IPS-NIHi11 (cell line): ENCODE data around the gene TMEM63B.
"Not testable (repeated sequence)": the region's sequence is repeated elsewhere in the genome, so short reads cannot be mapped to it uniquely, and the experiment has no call there.

Source experiments
- DNase-seq: peaks from one replicate; pipeline ENCODE4 v3.0.0; 2012; ENCODE audit warnings: mixed read lengths, low spot score

Gene TMEM63B

GRCh38 chr6:44194326-44194725 lies 67.0 kb downstream of the TMEM63B start:
- DNase-seq: no peak

GRCh38 chr6:44196351-44196750 lies 69.0 kb downstream of the TMEM63B start:
- DNase-seq: not testable (repeated sequence)

GRCh38 chr6:44198684-44199083 lies 71.3 kb downstream of the TMEM63B start:
- DNase-seq: no peak

GRCh38 chr6:44199883-44200282 lies 72.5 kb downstream of the TMEM63B start:
- DNase-seq: no peak

GRCh38 chr6:44201200-44201599 lies 73.8 kb downstream of the TMEM63B start:
- DNase-seq: no peak

- DNase-seq: no peak
These were observed 74.4 kb downstream of the TMEM63B start for GRCh38 chr6:44201638-44202303.

GRCh38 chr6:44202332-44202971 lies 75.1 kb downstream of the TMEM63B start:
- peak; percentile 63 for DNase-seq

GRCh38 chr6:44202972-44203750 lies 75.8 kb downstream of the TMEM63B start:
- DNase-seq: no peak

GRCh38 chr6:44203955-44204354 lies 76.6 kb downstream of the TMEM63B start:
- no peak for DNase-seq
